K562 (cell line): ENCODE measurements around the gene RAB26.
"Not testable (repeated sequence)": the region's sequence is repeated elsewhere in the genome, so short reads cannot be mapped to it uniquely, and the experiment has no call there.

Source experiments
- ARID3A ChIP-seq: IDR thresholded peaks from 2 replicates; pipeline ENCODE4 v1.6.1; 2012; ENCODE audit warnings: low read depth, low read length, improper control_type of control experiment, borderline replicate concordance
- MAX ChIP-seq: sonication (generic); formaldehyde crosslinking; IDR thresholded peaks from 2 replicates; pipeline ENCODE4 v1.9.0; 2022; ENCODE audit warnings: mild to moderate bottlenecking, missing genetic modification reagents

- not testable (repeated sequence) for TF ChIP-seq ARID3A; MAX (CRISPR knock-in tag)
These were observed 44.0 kb upstream of the RAB26 start for GRCh38 chr16:2104464-2104863.
